Common myeloid progenitor, CD34-positive (primary cell): ENCODE results near the gene RAD51B.

Experiments
- CTCF ChIA-PET: fragments of 350-600 bp; sonication (Branson Sonifier 250); formaldehyde crosslinking; loops from one replicate; lab custom pipeline; 2021; ENCODE audit warnings: antibody characterized with exemption; lab: Charles Lee
- POLR2A ChIA-PET: fragments of 350-600 bp; sonication (Branson Sonifier 250); formaldehyde crosslinking; loops from one replicate; lab custom pipeline; 2021; ENCODE audit warnings: antibody characterized with exemption; lab: Charles Lee
- DNase-seq, 3 donors: peaks; one replicate each; pipeline versions ENCODE4 v3.0.0 to v3.0.0-alpha.2; 2013
- H3K27ac ChIP-seq, 2 experiments: 1 replicate in 1 of 2; 2 replicates in 1 of 2; pipeline ENCODE4 v1.7.0; 2013; ENCODE audit warnings: inconsistent platforms in 2 of 2, low read length in 2 of 2, mild to moderate bottlenecking in 2 of 2, low read depth in 1 of 2, moderate library complexity in 1 of 2; ENCODE audit not compliant: severe bottlenecking in 2 of 2, insufficient read depth in 1 of 2, poor library complexity in 1 of 2
- H3K27me3 ChIP-seq, 5 experiments: replicated peaks in 2 of 5; 1 replicate in 3 of 5; 2 replicates in 2 of 5; pipeline versions ENCODE4 v1.6.1 to v1.7.0; 2013; ENCODE audit warnings: low read length in 4 of 5, mild to moderate bottlenecking in 2 of 5, moderate library complexity in 2 of 5, inconsistent platforms in 1 of 5; ENCODE audit not compliant: insufficient read depth in 5 of 5, control insufficient read depth in 4 of 5
- H3K36me3 ChIP-seq, 4 experiments: 1 replicate in 2 of 4; 2 replicates in 2 of 4; pipeline versions ENCODE4 v1.6.1 to v1.7.0; 2013; ENCODE audit warnings: low read length in 3 of 4, control low read depth in 1 of 4, mild to moderate bottlenecking in 1 of 4; ENCODE audit not compliant: control insufficient read depth in 4 of 4, insufficient read depth in 4 of 4
- H3K4me1 ChIP-seq, 4 experiments: 1 replicate in 3 of 4; 2 replicates in 1 of 4; pipeline versions ENCODE4 v1.6.1 to v1.7.1; 2013; ENCODE audit warnings: low read length in 3 of 4, mild to moderate bottlenecking in 3 of 4, control low read depth in 1 of 4, inconsistent platforms in 1 of 4, moderate library complexity in 1 of 4; ENCODE audit not compliant: control insufficient read depth in 4 of 4, insufficient read depth in 4 of 4; ENCODE audit errors: control extremely low read depth in 1 of 4
- H3K4me3 ChIP-seq, 7 experiments: 1 replicate in 4 of 7; 2 replicates in 3 of 7; pipeline versions ENCODE4 v1.5.1 to v1.7.0; 2013; ENCODE audit warnings: mild to moderate bottlenecking in 7 of 7, low read length in 6 of 7, moderate library complexity in 6 of 7, inconsistent platforms in 2 of 7, low read depth in 2 of 7, control low read depth in 1 of 7; ENCODE audit not compliant: insufficient read depth in 4 of 7, control insufficient read depth in 1 of 7; ENCODE audit errors: extremely low read depth in 1 of 7
- H3K9me3 ChIP-seq, 5 experiments: 1 replicate in 4 of 5; 2 replicates in 1 of 5; pipeline versions ENCODE4 v1.6.1 to v1.7.1; 2013; ENCODE audit warnings: low read length in 4 of 5, mild to moderate bottlenecking in 2 of 5, inconsistent platforms in 1 of 5, low read depth in 1 of 5, moderate library complexity in 1 of 5; ENCODE audit not compliant: control insufficient read depth in 4 of 5, insufficient read depth in 2 of 5; ENCODE audit errors: control extremely low read depth in 1 of 5
- WGBS: methylation state at CpG from one replicate; pipeline ENCODE4 v1.1.5; 2013; ENCODE audit not compliant: insufficient coverage; 5-methylcytosine and 5-hydroxymethylcytosine counted together

RAD51B gene

DNA sequence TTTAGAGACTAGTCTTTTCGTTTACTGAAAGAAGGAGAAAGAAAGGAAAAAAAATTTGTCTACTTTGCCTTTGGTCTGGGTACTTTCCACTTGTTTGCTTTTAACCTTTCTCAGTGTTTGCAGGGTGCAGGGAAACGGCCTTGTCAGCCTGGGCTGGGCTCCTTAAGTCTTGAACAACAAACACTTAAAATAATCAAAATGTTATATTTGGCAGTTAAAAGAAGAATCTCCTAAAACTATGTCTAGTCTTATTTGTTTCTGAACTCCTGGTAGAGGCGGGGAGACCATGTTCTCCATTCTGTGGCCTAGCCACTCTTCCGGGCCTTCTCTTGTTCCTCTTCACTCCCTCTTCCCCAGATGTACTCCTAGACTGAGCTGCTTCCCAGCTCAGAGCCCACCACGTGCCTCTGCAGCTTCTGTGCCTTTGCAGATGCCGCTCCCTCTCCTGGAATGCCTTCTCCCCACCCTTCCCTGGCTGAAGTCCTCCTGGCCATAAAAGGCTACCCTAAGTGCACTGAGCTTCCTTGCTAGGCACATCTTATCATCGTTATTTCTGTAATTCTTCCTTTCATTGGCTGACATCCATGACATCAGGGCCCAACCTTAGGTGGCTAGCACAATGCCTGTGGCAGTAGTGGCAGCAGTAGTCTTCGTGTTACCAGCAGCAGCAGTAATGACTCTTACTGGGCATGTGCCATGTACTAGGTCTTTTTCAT is 540.4 kb downstream of the RAD51B start:
- ChIA-PET CTCF (interaction anchor here (1.5 kb wide), 1 partner anchor 11 kb away, joined by 3 read pairs; no protein-coding TSS in a partner anchor), POLR2A (interaction anchor here (0.6 kb wide), 1 partner anchor 8 kb away, joined by 3 read pairs; no protein-coding TSS in a partner anchor)
- Histone ChIP-seq H3K9me3 (no peaks in the 10 kb centered on the region), H3K27ac (no peak overlapping the region), H3K4me1 (peaks cover 13 to 32% (median 19%) of the 10 kb centered on the region in 4 experiments), H3K36me3 (no peaks in the 10 kb centered on the region), H3K27me3 (no peaks in the 10 kb centered on the region), H3K4me3 (no peak overlapping the region)
- 68% methylated on average over 5 of the region's 8 CpGs for WGBS
- DNase-seq, result no peak

DNA sequence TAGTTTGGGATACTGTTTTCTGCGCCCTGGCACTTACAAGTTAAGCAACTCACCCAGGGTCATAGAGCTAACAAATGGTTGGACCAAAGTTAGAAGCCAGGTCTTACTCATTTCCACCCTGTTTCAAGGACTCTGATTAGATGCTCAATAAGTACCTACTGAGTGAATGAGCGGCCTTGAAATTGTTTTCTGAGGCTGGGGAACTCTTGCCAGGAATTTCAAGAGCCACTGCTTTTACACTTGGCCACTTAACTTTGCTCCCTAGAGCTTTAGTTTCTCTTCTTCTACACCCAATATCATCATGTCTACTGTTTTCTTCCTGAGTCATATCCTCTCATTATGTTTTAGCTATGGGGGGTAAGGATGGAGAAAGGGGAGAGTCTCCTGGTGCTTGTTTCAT is 541.7 kb downstream of the RAD51B start:
- DNase-seq, result no peak
- Histone ChIP-seq H3K4me3 (no peak overlapping the region), H3K27me3 (no peaks in the 10 kb centered on the region), H3K4me1 (peaks cover 17 to 41% (median 21%) of the 10 kb centered on the region in 4 experiments), H3K36me3 (no peaks in the 10 kb centered on the region), H3K27ac (no peak overlapping the region), H3K9me3 (no peaks in the 10 kb centered on the region)
- ChIA-PET POLR2A (interaction anchor here (1.0 to 1.2 kb wide), 2 partner anchors 16 to 57 kb away, joined by 3 read pairs; no protein-coding TSS in a partner anchor), CTCF (interaction anchor here (1.0 to 1.9 kb wide), 3 partner anchors 11 to 111 kb away, joined by 3 to 7 read pairs (median 3); no protein-coding TSS in a partner anchor)
- WGBS, result no CpG with 5 or more reads among the region's 2 CpGs

DNA sequence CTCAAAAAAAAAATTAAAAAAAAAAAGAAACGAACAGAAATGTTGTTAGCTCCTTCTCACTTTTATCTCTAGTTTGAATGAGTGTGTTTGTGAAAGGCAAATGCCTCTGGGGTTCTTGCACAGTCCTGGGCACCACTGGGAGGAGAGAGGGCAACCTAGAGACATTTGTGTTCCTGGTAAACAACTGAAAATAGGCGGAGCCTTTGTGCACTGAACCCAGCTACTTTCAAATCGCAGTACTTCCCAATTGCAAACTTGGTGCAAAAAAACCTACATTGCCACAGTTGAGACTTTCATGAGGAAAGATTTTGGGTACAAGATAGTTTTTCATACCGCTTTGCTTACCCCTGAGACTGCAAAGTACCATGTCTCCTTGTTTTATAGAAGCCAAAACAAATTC is 543.3 kb downstream of the RAD51B start:
- 89% methylated on average over 3 of the region's 4 CpGs for WGBS
- Histone ChIP-seq H3K4me1 (peaks cover 26 to 57% (median 31%) of the 10 kb centered on the region in 4 experiments), H3K4me3 (no peak overlapping the region), H3K36me3 (no peaks in the 10 kb centered on the region), H3K27me3 (no peaks in the 10 kb centered on the region), H3K27ac (no peak overlapping the region), H3K9me3 (no peaks in the 10 kb centered on the region)
- ChIA-PET CTCF (interaction anchor here (0.6 to 1.9 kb wide), 2 partner anchors 13 to 46 kb away, joined by 3 to 7 read pairs; no protein-coding TSS in a partner anchor), POLR2A (no interaction called here)
- DNase-seq, result no peak

DNA sequence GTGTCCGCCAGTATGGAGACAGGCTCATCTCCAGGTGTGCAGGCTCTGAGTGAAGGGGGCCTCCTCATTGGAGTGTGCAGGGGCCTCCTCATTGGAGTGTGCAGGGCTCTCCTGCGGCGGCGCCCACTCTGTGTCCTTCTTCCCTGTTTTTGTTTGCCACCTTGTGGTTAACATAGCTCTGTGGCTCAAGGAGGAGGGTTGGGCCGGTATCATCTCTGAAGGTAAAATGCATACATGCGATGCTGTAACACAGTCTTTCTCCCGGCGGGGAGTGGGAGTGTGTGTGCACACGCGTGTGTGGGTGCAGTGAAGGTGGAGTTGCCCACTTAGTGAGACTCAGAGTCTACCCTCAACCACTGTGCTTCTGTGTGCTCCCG is 543.9 kb downstream of the RAD51B start:
- 65% methylated on average over 6 of the region's 11 CpGs for WGBS
- no peaks in the 10 kb centered on the region for H3K36me3 ChIP-seq
- no peaks in the 10 kb centered on the region for H3K27me3 ChIP-seq
- H3K27ac ChIP-seq, result no peak overlapping the region
- H3K4me3 ChIP-seq, result peak overlapping the region in 1 of 7 experiments; percentile 33
- no peaks in the 10 kb centered on the region for H3K9me3 ChIP-seq
- no peak for DNase-seq
- H3K4me1 ChIP-seq, result peaks cover 30 to 63% (median 37%) of the 10 kb centered on the region in 4 experiments
- POLR2A ChIA-PET, result no interaction called here
- CTCF ChIA-PET, result no interaction called here

DNA sequence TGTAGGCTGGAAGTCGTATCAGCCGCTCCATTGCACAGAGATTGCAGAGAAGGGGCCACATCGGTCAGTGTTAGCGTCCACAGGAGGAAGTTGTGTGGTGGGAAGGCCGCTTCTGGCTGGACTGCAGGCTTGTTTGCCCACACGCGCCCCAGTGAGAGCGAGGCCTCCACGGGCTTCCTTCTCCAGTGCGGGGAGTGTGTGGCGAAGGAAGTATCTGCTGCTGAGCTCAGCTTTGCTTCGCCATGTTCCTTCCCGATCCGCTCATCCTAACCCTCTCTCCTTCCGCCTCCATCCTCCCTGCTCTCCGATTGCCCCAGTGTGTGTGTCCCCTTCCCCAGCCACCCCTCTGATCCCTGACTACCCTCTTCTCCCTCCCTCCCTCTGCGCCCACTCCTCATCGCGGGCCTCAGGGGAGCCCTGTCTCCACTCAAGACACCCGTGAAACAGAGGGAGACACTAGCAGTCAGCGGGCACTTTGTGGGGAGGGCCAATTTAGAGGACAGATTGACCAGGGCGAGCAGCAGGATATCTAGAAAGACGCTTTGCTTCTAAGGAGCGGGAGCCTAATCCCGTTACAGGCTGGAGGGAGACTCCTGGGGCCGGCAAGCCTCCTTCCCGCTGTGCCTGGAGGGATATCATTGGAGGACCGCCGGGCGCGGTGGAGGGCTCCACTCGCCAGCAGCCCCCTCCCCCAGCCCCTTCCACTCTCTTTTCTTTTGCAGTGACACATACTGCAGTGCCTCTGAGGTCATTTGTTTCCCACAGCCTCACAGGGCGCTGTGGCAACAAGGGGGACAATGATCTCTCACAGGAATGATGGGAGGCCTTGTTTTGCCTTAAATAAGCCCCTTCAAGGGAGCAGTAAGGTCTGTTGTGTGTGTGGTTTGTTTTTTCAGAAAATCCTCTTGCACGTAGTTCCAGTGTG is 544.5 kb downstream of the RAD51B start:
- Histone ChIP-seq H3K9me3 (no peaks in the 10 kb centered on the region), H3K4me3 (peak overlapping the region in 1 of 7 experiments; percentile 33), H3K4me1 (peaks cover 34 to 66% (median 42%) of the 10 kb centered on the region in 4 experiments), H3K27me3 (no peaks in the 10 kb centered on the region), H3K27ac (no peak overlapping the region), H3K36me3 (no peaks in the 10 kb centered on the region)
- POLR2A ChIA-PET, result no interaction called here
- WGBS, result 85% methylated on average over 22 of the region's 34 CpGs
- DNase-seq, result peak in 2 of 3 donors; percentile 56 to 72
- CTCF ChIA-PET, result interaction anchor here (1.1 kb wide), 1 partner anchor 58 kb away, joined by 3 read pairs; no protein-coding TSS in a partner anchor

DNA sequence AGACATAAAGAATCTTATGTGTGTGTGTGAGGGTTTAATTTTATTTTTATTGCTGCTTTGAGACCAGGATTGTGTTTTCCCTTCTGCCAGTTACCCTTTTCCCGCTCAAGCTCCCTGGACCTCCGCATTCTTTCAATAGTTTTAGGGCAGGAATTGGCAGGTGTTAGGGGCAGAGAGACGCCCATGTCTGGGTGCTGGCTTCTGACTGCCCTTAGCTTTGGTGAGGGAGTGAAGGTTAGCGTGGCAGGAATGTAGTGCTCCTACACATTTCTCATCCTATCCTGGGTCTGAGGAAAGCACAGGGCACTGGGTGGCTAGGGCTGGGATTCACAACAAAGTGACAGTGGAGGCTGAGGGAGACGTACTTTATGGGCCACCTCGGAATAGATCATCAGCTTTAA is 545.2 kb downstream of the RAD51B start:
- ChIA-PET POLR2A (no interaction called here), CTCF (interaction anchor here (1.1 kb wide), 1 partner anchor 59 kb away, joined by 3 read pairs; no protein-coding TSS in a partner anchor)
- H3K27me3 ChIP-seq, result no peaks in the 10 kb centered on the region
- DNase-seq, result no peak
- no peaks in the 10 kb centered on the region for H3K9me3 ChIP-seq
- H3K36me3 ChIP-seq, result no peaks in the 10 kb centered on the region
- peaks cover 41 to 67% (median 41%) of the 10 kb centered on the region in 4 experiments for H3K4me1 ChIP-seq
- no peak overlapping the region for H3K4me3 ChIP-seq
- H3K27ac ChIP-seq, result no peak overlapping the region
- WGBS, result 87% methylated on average over 5 of the region's 6 CpGs
